Nephron progenitor cell (in vitro differentiated cells): Measurements from ENCODE around the gene FAM110C.

ENCODE experiments used
- DNase-seq: peaks from one replicate; pipeline ENCODE4 v3.0.0; 2021
- H3K27ac Mint-ChIP-seq: 2 replicates; pipeline ENCODE4 v1.8.0; 2021; ENCODE audit warnings: mild to moderate bottlenecking, moderate library complexity, mixed read lengths
- H3K27me3 Mint-ChIP-seq: 2 replicates; pipeline ENCODE4 v1.8.0; 2021; ENCODE audit warnings: mild to moderate bottlenecking, low read depth, mixed read lengths; ENCODE audit not compliant: poor library complexity
- H3K36me3 Mint-ChIP-seq: 2 replicates; pipeline ENCODE4 v1.8.0; 2021; ENCODE audit warnings: low read depth, mixed read lengths
- H3K4me1 Mint-ChIP-seq: 2 replicates; pipeline ENCODE4 v1.8.0; 2021; ENCODE audit warnings: mixed read lengths
- H3K4me3 Mint-ChIP-seq: 2 replicates; pipeline ENCODE4 v1.8.0; 2021; ENCODE audit warnings: mild to moderate bottlenecking, moderate library complexity, mixed read lengths
- H3K9me3 Mint-ChIP-seq: 2 replicates; pipeline ENCODE4 v1.8.0; 2021; ENCODE audit warnings: mild to moderate bottlenecking, moderate library complexity, mixed read lengths
- TF ChIP-seq, protein P1 (sequence below): fragments of 200-600 bp; sonication (generic); IDR thresholded peaks from 2 replicates; pipeline ENCODE4 v1.5.0; 2021; ENCODE audit warnings: antibody characterized with exemption

The FAM110C gene

DNA sequence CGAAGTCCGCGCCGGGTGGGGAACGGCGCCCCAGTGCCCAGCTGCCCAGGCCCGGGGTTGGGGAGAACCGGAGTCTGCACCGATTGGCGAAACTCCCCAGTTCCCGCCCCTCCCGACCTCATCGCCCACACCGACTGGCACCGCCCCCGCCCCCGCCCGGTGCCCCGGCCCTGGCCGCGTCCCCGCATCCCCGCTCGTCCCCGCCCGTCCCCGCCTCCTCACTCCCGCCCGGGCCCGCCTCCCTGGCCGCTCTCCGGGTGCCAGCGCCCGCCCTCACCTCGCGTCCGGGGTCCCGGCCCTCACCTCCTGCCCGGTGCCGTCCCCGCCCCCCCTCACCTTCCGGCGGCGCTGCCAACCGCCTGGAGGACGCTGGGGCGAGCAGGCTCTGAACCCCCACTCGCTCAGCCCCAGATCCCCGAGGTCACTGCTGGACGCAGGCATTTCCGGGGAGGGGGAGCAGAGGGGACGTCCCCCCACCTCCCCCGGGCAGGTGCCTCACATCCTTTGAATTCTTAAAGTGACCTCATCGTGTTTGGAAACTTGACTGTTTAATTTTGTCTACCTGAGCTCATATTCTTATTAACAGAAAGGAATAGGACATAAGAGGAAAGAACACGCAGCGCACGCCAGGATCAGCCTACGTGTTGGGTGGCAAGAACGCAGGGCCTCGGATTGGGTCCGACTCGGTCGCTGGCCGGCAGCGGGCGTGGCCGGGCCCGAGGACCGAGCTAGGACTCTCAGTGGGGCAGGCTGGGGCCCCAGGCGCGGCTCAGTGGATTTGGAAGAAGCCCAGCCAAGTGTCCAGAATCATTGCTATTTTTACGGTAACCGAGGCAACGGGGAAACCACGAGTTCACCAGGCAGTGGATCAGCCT is at the start of gene FAM110C:
Gene FAM110C, minus strand, starts transcription at position 35 of the 875 bp plus-strand sequence. CDS start 120 bp downstream, outside the sequence.
- Mint-ChIP-seq H3K27ac (no peak within 1 kb of the TSS), H3K9me3 (no peaks in the 10 kb centered on the region), H3K36me3 (no peaks in the 10 kb centered on the region), H3K4me3 (peak within 1 kb of the TSS; percentile 83), H3K27me3 (peaks cover 92% of the 10 kb centered on the region), H3K4me1 (peaks cover 15% of the 10 kb centered on the region)
- TF ChIP-seq, protein P1, sequence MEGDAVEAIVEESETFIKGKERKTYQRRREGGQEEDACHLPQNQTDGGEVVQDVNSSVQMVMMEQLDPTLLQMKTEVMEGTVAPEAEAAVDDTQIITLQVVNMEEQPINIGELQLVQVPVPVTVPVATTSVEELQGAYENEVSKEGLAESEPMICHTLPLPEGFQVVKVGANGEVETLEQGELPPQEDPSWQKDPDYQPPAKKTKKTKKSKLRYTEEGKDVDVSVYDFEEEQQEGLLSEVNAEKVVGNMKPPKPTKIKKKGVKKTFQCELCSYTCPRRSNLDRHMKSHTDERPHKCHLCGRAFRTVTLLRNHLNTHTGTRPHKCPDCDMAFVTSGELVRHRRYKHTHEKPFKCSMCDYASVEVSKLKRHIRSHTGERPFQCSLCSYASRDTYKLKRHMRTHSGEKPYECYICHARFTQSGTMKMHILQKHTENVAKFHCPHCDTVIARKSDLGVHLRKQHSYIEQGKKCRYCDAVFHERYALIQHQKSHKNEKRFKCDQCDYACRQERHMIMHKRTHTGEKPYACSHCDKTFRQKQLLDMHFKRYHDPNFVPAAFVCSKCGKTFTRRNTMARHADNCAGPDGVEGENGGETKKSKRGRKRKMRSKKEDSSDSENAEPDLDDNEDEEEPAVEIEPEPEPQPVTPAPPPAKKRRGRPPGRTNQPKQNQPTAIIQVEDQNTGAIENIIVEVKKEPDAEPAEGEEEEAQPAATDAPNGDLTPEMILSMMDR, result no peak
- DNase-seq, result peak; percentile 67

DNA sequence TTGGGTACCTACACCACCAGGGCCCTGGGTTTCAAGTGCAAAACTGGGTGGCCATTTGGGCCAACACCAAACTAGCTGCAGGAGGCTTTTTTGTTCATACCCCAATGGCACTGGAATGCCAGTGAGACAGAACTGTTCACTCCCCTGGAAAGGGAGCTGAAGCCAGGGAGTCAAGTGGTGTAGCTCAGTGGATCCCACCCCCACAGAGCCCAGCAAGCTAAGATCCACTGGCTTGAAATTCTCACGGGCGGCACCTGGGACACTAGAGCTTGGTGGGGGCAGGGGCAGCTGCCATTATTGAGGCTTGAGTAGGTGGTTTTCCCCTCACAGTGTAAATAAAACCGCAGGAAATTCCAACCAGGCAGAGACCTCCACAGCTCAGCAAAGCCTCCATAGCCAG is 46.0 kb upstream of the FAM110C start:
- TF ChIP-seq, protein P1, result no peak
- Mint-ChIP-seq H3K36me3 (no peaks in the 10 kb centered on the region), H3K27ac (no peak overlapping the region), H3K4me3 (no peak overlapping the region), H3K4me1 (no peaks in the 10 kb centered on the region), H3K9me3 (peaks cover 35% of the 10 kb centered on the region), H3K27me3 (peaks cover 9% of the 10 kb centered on the region)
- DNase-seq, result no peak

- Mint-ChIP-seq H3K4me1 (no peaks in the 10 kb centered on the region), H3K27ac (no peak overlapping the region)
- DNase-seq, result no peak
These were observed 44.5 kb upstream of the FAM110C start for GRCh38 chr2:90645-91312.

GRCh38 chr2:85761-86160 is 39.5 kb upstream of the FAM110C start:
- TF ChIP-seq, protein P1, result no peak
- peaks cover 14% of the 10 kb centered on the region for H3K27me3 Mint-ChIP-seq
- H3K36me3 Mint-ChIP-seq, result no peaks in the 10 kb centered on the region

More at GRCh38 chr2:90645-91312, 44.5 kb upstream of the FAM110C start:
- TF ChIP-seq, protein P1, result no peak
- no peaks in the 10 kb centered on the region for H3K36me3 Mint-ChIP-seq
- H3K4me3 Mint-ChIP-seq, result no peak overlapping the region
- peaks cover 9% of the 10 kb centered on the region for H3K27me3 Mint-ChIP-seq
- H3K9me3 Mint-ChIP-seq, result peaks cover 19% of the 10 kb centered on the region

GRCh38 chr2:84121-84520 is 37.8 kb upstream of the FAM110C start:
- no peaks in the 10 kb centered on the region for H3K4me1 Mint-ChIP-seq
- H3K36me3 Mint-ChIP-seq, result no peaks in the 10 kb centered on the region
- TF ChIP-seq, protein P1, result no peak
- no peak overlapping the region for H3K27ac Mint-ChIP-seq
- H3K9me3 Mint-ChIP-seq, result no peaks in the 10 kb centered on the region
- H3K27me3 Mint-ChIP-seq, result peaks cover 20% of the 10 kb centered on the region
- H3K4me3 Mint-ChIP-seq, result no peak overlapping the region
- DNase-seq, result no peak

More at GRCh38 chr2:85761-86160, 39.5 kb upstream of the FAM110C start:
- no peak for DNase-seq
- no peak overlapping the region for H3K4me3 Mint-ChIP-seq
- no peak overlapping the region for H3K27ac Mint-ChIP-seq
- H3K4me1 Mint-ChIP-seq, result no peaks in the 10 kb centered on the region
- peaks cover 8% of the 10 kb centered on the region for H3K9me3 Mint-ChIP-seq
